GM23338 (cell line): ENCODE data around the gene PLEKHG5. TPM values are rescaled to one million over a fixed set of nuclear protein-coding genes. Genes with fewer than 3 reads are reported as not detected.

Experiments used
- ATAC-seq: fragments of 200-7000 bp; cut with Tn5 transposase; 3 replicates; pipeline ENCODE4 v1.9.1; 2020
- DNase-seq: peaks from one replicate; pipeline ENCODE4 v3.0.0-alpha.2; 2015; ENCODE audit warnings: low spot score
- H2AFZ ChIP-seq: fragments of 200-600 bp; sonication (generic); 2 replicates; pipeline ENCODE4 v1.8.0; 2016; ENCODE audit warnings: antibody characterized with exemption, mild to moderate bottlenecking, moderate library complexity
- H3F3A ChIP-seq: fragments of 200-600 bp; sonication (generic); replicated peaks from 2 replicates; pipeline ENCODE4 v1.8.0; 2017; ENCODE audit warnings: antibody characterized with exemption, mixed run types, low read depth
- H3K27ac ChIP-seq: fragments of 200-600 bp; sonication (generic); 2 replicates; pipeline ENCODE4 v1.6.1; 2016; ENCODE audit warnings: low read depth
- H3K27me3 ChIP-seq: fragments of 200-600 bp; sonication (generic); 2 replicates; pipeline ENCODE4 v1.8.0; 2016; ENCODE audit warnings: mild to moderate bottlenecking, mixed run types, moderate library complexity; ENCODE audit not compliant: insufficient read depth
- H3K36me3 ChIP-seq: fragments of 200-600 bp; sonication (generic); 2 replicates; pipeline ENCODE4 v1.8.0; 2016; ENCODE audit warnings: mild to moderate bottlenecking; ENCODE audit not compliant: insufficient read depth
- H3K4me1 ChIP-seq: fragments of 200-600 bp; sonication (generic); 2 replicates; pipeline ENCODE4 v1.8.0; 2016; ENCODE audit warnings: mild to moderate bottlenecking, moderate library complexity; ENCODE audit not compliant: insufficient read depth
- H3K4me2 ChIP-seq: fragments of 200-600 bp; sonication (generic); 2 replicates; pipeline ENCODE4 v1.7.1; 2017; ENCODE audit warnings: mixed run types
- H3K4me3 ChIP-seq: fragments of 200-600 bp; sonication (generic); 2 replicates; pipeline ENCODE4 v1.6.1; 2016; ENCODE audit warnings: mixed run types
- H3K79me2 ChIP-seq: fragments of 200-600 bp; sonication (generic); replicated peaks from 2 replicates; pipeline ENCODE4 v1.8.0; 2017; ENCODE audit warnings: mild to moderate bottlenecking; ENCODE audit not compliant: insufficient read depth
- H3K9me2 ChIP-seq: fragments of 200-600 bp; sonication (generic); 2 replicates; pipeline ENCODE4 v1.8.0; 2017; ENCODE audit not compliant: insufficient read depth
- H4K20me1 ChIP-seq: fragments of 200-600 bp; sonication (generic); replicated peaks from 2 replicates; pipeline ENCODE4 v1.8.0; 2017; ENCODE audit warnings: mild to moderate bottlenecking; ENCODE audit not compliant: insufficient read depth
- H3K27ac Mint-ChIP-seq: 2 replicates; pipeline ENCODE4 v1.8.0; 2020; ENCODE audit warnings: inconsistent platforms, mild to moderate bottlenecking, moderate library complexity, mixed read lengths
- H3K27me3 Mint-ChIP-seq: 3 replicates; pipeline ENCODE4 v1.8.0; 2022; ENCODE audit warnings: low read depth, mild to moderate bottlenecking, moderate library complexity, mixed read lengths, inconsistent platforms; ENCODE audit not compliant: insufficient read depth, poor library complexity
- H3K36me3 Mint-ChIP-seq: 3 replicates; pipeline ENCODE4 v1.8.0; 2021; ENCODE audit warnings: low read depth, mild to moderate bottlenecking, inconsistent platforms, moderate library complexity, mixed read lengths
- H3K4me1 Mint-ChIP-seq: 3 replicates; pipeline ENCODE4 v1.8.0; 2020; ENCODE audit warnings: mild to moderate bottlenecking, inconsistent platforms, mixed read lengths
- H3K4me3 Mint-ChIP-seq: 3 replicates; pipeline ENCODE4 v1.8.0; 2021; ENCODE audit warnings: moderate library complexity, mild to moderate bottlenecking, inconsistent platforms, mixed read lengths
- H3K9me3 Mint-ChIP-seq: 3 replicates; pipeline ENCODE4 v1.8.0; 2020; ENCODE audit warnings: moderate library complexity, mild to moderate bottlenecking, inconsistent platforms, mixed read lengths
- CREB1 ChIP-seq: fragments of 250-450 bp; sonication (Bioruptor Pico); IDR thresholded peaks from 2 replicates; pipeline ENCODE4 v1.5.0; 2020; ENCODE audit warnings: low read depth, mild to moderate bottlenecking, moderate library complexity
- EZH2 ChIP-seq: fragments of 200-600 bp; sonication (generic); IDR thresholded peaks from one replicate; pipeline ENCODE4 v1.8.0; 2017; ENCODE audit warnings: antibody characterized with exemption, mild to moderate bottlenecking, low read depth; ENCODE audit not compliant: unreplicated experiment
- NANOG ChIP-seq: IDR thresholded peaks from 2 replicates; pipeline ENCODE4 v1.6.1; 2016; ENCODE audit warnings: antibody characterized with exemption, borderline replicate concordance
- STAT1 ChIP-seq: IDR thresholded peaks from one replicate; pipeline ENCODE4 v1.6.1; 2016; ENCODE audit warnings: antibody characterized with exemption; ENCODE audit not compliant: unreplicated experiment
- polyA plus RNA-seq: library from polyadenylated mRNA; unstranded; fragments of >200 nt; fragmentation: Nextera tagmentation; extraction: Ambion mirVana; gene quantifications from 2 replicates; pipeline ENCODE4 v1.2.1, GENCODE V29; 2016
- total RNA-seq: library from RNA; depleted of rRNA; stranded (reverse); fragments of >200 nt; shearing (Covaris generic); gene quantifications from 2 replicates; pipeline ENCODE4 v1.2.3, GENCODE V29; 2014
- TF ChIP-seq, protein P1 (sequence below): IDR thresholded peaks from one replicate; pipeline ENCODE4 v1.6.1; 2018; ENCODE audit warnings: antibody characterized with exemption; ENCODE audit not compliant: unreplicated experiment
- TF ChIP-seq, protein P2 (sequence below): IDR thresholded peaks from 2 replicates; pipeline ENCODE4 v1.6.1; 2016; ENCODE audit warnings: antibody characterized with exemption

PLEKHG5 gene
- total and polyA plus RNA-seq, 2 experiments from 2014 or later: 9.0 to 26.4 TPM

DNA sequence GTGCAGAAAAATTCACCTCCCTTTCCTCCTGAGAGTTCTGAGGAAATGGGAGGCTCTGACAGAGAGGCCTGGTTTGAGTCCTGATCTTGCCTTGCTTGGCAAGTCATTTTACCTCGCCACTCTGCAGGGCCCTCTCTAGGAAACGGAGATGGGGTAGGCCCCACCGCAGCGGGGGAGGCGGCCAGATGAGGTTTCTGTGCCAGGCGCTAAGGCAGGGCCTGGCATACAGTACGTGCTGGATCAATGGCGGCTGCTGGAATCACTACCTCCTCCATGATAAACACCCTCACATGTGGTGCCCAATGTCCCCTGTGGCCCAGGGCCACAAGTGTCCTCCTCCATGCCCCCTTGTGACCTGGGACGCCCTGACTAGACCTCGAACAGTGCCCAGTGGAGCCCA is 499 bp upstream of the PLEKHG5 start (continued):
- TF ChIP-seq, protein P1, sequence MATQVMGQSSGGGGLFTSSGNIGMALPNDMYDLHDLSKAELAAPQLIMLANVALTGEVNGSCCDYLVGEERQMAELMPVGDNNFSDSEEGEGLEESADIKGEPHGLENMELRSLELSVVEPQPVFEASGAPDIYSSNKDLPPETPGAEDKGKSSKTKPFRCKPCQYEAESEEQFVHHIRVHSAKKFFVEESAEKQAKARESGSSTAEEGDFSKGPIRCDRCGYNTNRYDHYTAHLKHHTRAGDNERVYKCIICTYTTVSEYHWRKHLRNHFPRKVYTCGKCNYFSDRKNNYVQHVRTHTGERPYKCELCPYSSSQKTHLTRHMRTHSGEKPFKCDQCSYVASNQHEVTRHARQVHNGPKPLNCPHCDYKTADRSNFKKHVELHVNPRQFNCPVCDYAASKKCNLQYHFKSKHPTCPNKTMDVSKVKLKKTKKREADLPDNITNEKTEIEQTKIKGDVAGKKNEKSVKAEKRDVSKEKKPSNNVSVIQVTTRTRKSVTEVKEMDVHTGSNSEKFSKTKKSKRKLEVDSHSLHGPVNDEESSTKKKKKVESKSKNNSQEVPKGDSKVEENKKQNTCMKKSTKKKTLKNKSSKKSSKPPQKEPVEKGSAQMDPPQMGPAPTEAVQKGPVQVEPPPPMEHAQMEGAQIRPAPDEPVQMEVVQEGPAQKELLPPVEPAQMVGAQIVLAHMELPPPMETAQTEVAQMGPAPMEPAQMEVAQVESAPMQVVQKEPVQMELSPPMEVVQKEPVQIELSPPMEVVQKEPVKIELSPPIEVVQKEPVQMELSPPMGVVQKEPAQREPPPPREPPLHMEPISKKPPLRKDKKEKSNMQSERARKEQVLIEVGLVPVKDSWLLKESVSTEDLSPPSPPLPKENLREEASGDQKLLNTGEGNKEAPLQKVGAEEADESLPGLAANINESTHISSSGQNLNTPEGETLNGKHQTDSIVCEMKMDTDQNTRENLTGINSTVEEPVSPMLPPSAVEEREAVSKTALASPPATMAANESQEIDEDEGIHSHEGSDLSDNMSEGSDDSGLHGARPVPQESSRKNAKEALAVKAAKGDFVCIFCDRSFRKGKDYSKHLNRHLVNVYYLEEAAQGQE: no peak
- TF ChIP-seq, protein P2, sequence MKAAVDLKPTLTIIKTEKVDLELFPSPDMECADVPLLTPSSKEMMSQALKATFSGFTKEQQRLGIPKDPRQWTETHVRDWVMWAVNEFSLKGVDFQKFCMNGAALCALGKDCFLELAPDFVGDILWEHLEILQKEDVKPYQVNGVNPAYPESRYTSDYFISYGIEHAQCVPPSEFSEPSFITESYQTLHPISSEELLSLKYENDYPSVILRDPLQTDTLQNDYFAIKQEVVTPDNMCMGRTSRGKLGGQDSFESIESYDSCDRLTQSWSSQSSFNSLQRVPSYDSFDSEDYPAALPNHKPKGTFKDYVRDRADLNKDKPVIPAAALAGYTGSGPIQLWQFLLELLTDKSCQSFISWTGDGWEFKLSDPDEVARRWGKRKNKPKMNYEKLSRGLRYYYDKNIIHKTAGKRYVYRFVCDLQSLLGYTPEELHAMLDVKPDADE: no peak
- TF ChIP-seq STAT1: no peak
- no peak for TF ChIP-seq NANOG
- no peak for TF ChIP-seq CREB1
- no peak for TF ChIP-seq EZH2

DNA sequence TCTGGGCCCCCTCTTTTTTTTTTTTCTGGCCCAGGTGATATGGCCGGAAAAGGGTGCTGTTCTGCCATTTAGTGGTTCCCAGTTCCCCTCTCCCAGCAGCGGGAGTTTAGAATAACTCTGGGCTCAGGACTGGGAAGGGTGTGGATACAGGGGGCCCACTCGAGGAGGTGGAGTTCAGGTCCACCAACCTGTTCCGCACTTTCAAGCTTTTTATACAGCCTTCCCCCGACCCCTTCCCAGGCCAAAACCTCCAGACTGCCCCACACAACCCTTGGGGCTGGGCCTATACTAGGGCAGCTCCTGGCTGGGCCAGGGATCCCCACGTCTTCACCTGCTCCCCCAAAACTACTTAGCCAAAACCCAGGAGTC is 402 bp downstream of the PLEKHG5 start:
- no peaks in the 10 kb centered on the region for H3K9me3 Mint-ChIP-seq
- peak overlapping the region; percentile 94 for H3K4me3 ChIP-seq
- no peaks in the 10 kb centered on the region for H3K36me3 Mint-ChIP-seq
- DNase-seq (no peak), ATAC-seq (no peak)
- H3K36me3 ChIP-seq: no peaks in the 10 kb centered on the region
- peak overlapping the region; percentile 79 for H3K27ac ChIP-seq
- H3K79me2 ChIP-seq: no peaks in the 10 kb centered on the region
- H3K27me3 Mint-ChIP-seq: peaks cover 25% of the 10 kb centered on the region
- H4K20me1 ChIP-seq: no peaks in the 10 kb centered on the region; the same call in 1 of the 2 replicates
- H3K4me3 Mint-ChIP-seq: peak overlapping the region; percentile 74
- H3K4me2 ChIP-seq: peak overlapping the region; percentile 97
- no peaks in the 10 kb centered on the region for H3K9me2 ChIP-seq
- H3K27ac Mint-ChIP-seq: peak overlapping the region; percentile 80
- peaks cover 27% of the 10 kb centered on the region for H3K4me1 ChIP-seq
- peaks cover 15% of the 10 kb centered on the region for H3F3A ChIP-seq
- H3K4me1 Mint-ChIP-seq: peaks cover 36% of the 10 kb centered on the region
- H2AFZ ChIP-seq: peak overlapping the region; percentile 87
- peaks cover 5% of the 10 kb centered on the region for H3K27me3 ChIP-seq
- TF ChIP-seq, protein P2: no peak
